MG63 (cell line): ENCODE results near the gene BANF1. TPM values are rescaled to one million over a fixed set of nuclear protein-coding genes. Genes with fewer than 3 reads are reported as not detected.

Experiments
- DNase-seq: peaks from one replicate; pipeline ENCODE4 v3.0.0-alpha.2; 2020
- H3K27me3 ChIP-seq: fragments of 250-450 bp; sonication (Bioruptor Pico); 2 replicates; pipeline ENCODE4 v1.5.1; 2020; ENCODE audit warnings: mild to moderate bottlenecking, moderate library complexity
- H3K36me3 ChIP-seq: fragments of 250-450 bp; sonication (Bioruptor Pico); 2 replicates; pipeline ENCODE4 v1.5.1; 2020; ENCODE audit warnings: mild to moderate bottlenecking, moderate library complexity
- H3K4me3 ChIP-seq: fragments of 250-450 bp; sonication (Bioruptor Pico); 2 replicates; pipeline ENCODE4 v1.5.1; 2020; ENCODE audit warnings: mild to moderate bottlenecking, moderate library complexity
- H3K9me3 ChIP-seq: fragments of 250-450 bp; sonication (Bioruptor Pico); 2 replicates; pipeline ENCODE4 v1.5.1; 2020; ENCODE audit warnings: mild to moderate bottlenecking, moderate library complexity
- total RNA-seq: library from RNA; depleted of rRNA; stranded (reverse); fragments of >200 nt; shearing (Covaris generic); gene quantifications from 2 replicates; pipeline ENCODE4 v1.2.3, GENCODE V29; 2014; ENCODE audit warnings: low replicate concordance; rRNA removed

The BANF1 gene, protein sequence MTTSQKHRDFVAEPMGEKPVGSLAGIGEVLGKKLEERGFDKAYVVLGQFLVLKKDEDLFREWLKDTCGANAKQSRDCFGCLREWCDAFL
- total RNA-seq, result 329 and 468 TPM in 2 replicates

DNA sequence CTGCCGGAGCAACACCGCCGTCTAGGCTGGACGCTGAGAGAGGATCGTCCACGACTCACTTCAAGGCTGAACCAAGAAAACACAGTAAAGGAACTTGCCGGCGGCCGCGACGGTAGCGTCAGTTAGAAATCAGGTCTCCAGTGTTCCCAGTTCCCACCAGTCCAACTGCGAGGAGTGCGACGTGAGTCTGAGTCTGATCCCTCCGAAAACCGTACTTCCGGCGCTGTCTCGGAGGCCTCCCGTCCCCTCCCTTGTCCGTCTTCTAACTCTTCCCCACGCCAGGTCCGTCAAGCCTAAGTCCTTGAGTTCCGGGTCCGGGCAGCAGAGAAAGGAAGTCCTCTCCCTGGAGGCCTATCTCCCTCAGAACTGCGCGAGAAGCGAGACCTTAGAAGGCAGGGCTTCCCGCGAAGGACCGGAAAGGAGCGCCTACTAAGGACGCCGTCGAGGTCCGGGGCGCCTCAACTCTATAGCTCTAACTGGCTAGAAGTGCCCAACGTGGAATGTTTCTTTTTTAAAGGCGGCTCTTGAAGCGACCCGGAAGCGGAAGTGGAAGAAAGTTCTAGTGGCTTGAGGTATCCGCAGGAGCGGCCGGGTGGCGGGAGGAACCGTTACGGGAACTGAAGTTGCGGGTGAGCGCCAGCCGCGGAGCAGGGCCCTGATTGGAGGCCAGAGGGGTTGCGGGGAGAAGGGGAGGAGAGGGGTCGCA, at the start of gene BANF1, which contains the start of gene EIF1AD:
BANF1 (plus strand) TSS at position 562 of the 706 bp plus-strand sequence. CDS start 748 bp downstream, outside the sequence.
EIF1AD (minus strand) TSS at position 216 of the 706 bp plus-strand sequence. CDS start 1,768 bp downstream, outside the sequence.
- peak; percentile 97 for DNase-seq
- H3K36me3 ChIP-seq, result peaks cover 69% of the 10 kb centered on the region
- H3K4me3 ChIP-seq, result peak within 1 kb of the TSS; percentile 90
- H3K9me3 ChIP-seq, result no peaks in the 10 kb centered on the region
- no peaks in the 10 kb centered on the region for H3K27me3 ChIP-seq

DNA sequence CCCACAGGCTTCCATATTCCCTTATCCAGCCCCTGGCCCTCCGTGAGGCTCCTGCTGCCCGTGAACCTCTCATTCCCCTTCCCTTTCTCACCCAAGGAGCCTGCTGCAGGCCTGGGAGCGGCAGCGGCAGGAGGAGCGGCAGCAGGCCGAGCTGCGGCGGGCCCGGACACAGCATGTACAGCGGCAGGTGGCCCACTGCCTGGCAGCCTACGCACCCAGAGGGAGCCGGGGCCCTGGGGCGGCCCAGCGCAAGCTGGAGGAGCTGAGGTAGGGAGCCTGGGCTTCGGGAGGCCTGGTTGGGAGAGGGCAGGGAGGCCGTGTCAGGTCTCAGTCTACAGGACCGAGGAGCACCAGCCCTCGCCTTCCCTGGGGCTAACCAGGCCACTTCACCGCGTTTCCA, 48.8 kb upstream of the BANF1 start:
- Histone ChIP-seq H3K36me3 (no peaks in the 10 kb centered on the region), H3K4me3 (no peak overlapping the region), H3K9me3 (no peaks in the 10 kb centered on the region), H3K27me3 (no peaks in the 10 kb centered on the region)
- DNase-seq, result no peak

DNA sequence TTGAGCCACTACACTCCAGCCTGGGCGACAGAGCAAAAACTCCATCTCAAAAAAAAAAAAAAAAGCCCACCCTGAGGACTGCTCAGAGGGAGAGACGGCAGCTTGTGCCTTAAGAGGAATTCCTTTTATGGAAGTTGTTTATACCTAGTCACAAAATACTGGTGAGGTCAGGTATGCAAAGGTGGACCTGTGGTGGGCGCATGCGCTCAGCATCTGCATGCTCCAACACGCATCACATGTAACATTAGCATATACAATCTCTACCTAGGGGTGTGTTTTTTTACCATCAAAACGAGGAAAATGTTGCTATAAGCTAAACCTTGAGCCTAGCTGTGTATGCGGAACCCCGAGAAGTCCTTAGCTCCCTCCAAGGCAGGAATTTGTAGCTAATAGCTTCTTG, 47.5 kb upstream of the BANF1 start:
- no peak for DNase-seq
- H3K27me3 ChIP-seq, result no peaks in the 10 kb centered on the region
- H3K9me3 ChIP-seq, result no peaks in the 10 kb centered on the region
- H3K4me3 ChIP-seq, result no peak overlapping the region
- H3K36me3 ChIP-seq, result no peaks in the 10 kb centered on the region

DNA sequence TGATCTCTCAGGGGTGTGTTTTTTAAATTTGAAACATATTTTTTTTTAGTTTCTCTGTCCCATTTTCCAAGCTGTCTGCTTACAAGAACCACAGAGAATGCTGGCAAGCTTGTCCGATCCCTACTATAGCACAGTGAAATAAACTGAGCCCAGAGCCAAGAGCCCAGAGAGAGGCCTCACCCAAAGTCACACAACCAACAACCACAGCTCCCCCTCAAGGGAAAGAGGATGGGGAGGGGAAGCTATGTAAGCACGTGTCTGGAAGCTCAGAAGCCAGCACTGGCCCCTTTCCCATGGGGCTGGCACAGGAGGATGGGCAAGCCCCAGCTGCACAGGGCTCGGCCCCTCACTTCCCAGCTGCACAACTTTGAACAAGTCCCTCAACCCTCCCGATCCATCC, 44.0 kb upstream of the BANF1 start:
- Histone ChIP-seq H3K4me3 (no peak overlapping the region), H3K36me3 (peaks cover 5% of the 10 kb centered on the region), H3K9me3 (no peaks in the 10 kb centered on the region), H3K27me3 (no peaks in the 10 kb centered on the region)
- DNase-seq, result no peak

DNA sequence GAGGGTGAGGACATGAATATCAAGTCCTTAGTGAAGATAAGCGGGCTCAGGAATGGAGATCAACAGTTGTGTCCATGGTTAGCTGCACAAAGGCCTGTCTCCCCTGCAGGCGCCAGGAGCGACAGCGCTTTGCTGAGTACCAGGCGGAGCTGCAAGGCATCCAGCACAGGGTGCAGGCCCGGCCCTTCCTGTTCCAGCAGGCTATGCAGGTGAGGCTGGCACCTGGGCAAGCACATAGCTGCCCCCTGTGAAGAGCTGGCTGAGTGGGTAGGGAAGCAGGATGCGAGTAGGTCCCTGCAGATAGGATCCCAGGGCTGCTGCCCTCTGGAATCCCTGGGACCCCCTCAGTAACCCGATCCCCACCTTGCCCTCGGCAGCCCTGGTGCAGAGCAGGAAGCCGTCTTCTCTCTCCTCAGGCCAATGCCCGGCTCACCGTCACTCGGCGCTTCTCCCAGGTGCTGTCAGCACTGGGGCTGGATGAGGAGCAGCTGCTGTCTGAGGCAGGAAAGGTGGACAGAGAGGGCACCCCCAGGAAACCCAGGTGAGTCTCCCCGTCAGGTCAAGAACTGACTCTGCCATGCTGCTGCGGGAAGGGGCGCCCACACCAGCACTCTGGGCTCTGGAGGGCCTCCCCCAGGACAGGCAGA, 43.4 kb upstream of the BANF1 start:
- Histone ChIP-seq H3K9me3 (no peaks in the 10 kb centered on the region), H3K4me3 (no peak overlapping the region), H3K27me3 (no peaks in the 10 kb centered on the region), H3K36me3 (peaks cover 11% of the 10 kb centered on the region)
- no peak for DNase-seq

DNA sequence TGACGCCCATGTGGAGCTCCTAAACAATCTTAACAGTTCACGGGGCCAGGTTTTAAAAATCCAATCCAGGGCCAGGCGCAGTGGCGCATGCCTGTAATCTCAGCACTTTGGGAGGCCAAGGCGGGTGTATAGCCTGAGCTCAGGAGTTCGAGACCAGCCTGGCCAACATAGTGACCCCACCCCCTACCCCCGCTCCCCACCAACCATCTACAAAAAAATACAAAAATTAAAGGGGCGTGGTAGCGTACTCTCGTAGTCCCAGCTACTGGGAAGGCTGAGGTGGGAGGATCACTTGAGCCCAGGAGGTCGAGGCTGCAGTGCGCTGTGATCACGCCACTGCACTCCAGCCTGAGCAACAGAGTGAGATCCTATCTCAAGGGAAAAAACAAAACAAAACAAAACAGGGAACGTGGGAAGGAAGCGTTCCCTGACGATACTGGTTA, 41.5 kb upstream of the BANF1 start:
- H3K4me3 ChIP-seq, result peak overlapping the region; percentile 87
- H3K27me3 ChIP-seq, result no peaks in the 10 kb centered on the region
- DNase-seq, result no peak
- no peaks in the 10 kb centered on the region for H3K9me3 ChIP-seq
- peaks cover 30% of the 10 kb centered on the region for H3K36me3 ChIP-seq

DNA sequence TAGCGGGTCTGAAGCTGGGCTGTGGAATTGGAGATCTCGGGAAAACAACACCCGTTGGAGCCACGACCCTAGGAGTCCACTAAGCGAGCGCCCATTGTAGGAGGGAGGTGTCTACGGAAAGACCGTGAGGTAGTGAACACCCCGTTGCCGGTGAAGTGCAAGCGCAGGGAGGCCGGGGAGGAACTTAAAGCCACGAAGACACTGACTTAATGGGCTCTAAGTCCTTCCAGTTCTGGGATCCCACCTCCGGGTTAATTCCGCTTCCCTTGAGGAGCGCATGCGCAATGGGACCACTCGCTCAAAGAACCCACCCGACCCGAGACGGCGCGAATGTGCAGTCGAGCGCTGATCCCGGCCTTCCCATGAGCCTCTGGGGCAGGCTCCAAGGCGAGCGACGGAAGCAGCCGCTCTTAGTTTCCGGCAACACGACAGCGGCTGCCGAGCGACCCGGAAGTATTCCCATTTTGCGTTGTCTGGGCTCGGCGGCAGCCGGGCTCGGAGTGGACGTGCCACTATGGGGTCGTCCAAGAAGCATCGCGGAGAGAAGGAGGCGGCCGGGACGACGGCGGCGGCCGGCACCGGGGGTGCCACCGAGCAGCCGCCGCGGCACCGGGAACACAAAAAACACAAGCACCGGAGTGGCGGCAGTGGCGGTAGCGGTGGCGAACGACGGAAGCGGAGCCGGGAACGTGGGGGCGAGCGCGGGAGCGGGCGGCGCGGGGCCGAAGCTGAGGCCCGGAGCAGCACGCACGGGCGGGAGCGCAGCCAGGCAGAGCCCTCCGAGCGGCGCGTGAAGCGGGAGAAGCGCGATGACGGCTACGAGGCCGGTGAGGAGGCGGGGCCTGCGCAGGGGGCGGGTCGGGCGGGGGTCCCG, 40.8 kb upstream of the BANF1 start, which contains the start of gene SART1:
SART1 (plus strand) TSS at position 468 of the 874 bp plus-strand sequence; CDS start at position 515, 47 bp downstream.
- H3K4me3 ChIP-seq, result peak within 1 kb of the TSS; percentile 87
- no peaks in the 10 kb centered on the region for H3K27me3 ChIP-seq
- peak; percentile 98 for DNase-seq
- H3K36me3 ChIP-seq, result peaks cover 37% of the 10 kb centered on the region
- no peaks in the 10 kb centered on the region for H3K9me3 ChIP-seq

DNA sequence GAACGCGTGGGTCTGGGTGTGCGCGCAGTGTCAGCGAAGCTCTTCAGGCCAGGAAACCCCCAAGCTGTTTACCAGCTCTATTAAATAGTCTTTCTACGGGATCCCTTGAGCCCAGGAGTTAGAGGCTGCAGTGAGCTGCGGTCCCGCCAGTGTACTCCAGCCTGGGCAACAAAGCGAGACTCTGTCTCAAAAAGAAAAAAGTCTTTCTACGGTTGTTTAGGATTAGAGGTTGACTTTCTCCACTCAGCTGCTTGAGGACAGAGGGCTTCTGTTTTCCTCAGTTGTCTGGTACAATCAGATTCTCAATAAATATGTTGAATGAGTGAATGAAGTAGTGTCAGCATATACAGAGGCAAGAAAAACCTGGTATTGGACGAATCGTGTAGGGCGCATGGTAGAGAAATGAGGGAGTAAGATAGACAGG, 40.1 kb upstream of the BANF1 start:
- DNase-seq, result no peak
- H3K36me3 ChIP-seq, result peaks cover 43% of the 10 kb centered on the region

DNA sequence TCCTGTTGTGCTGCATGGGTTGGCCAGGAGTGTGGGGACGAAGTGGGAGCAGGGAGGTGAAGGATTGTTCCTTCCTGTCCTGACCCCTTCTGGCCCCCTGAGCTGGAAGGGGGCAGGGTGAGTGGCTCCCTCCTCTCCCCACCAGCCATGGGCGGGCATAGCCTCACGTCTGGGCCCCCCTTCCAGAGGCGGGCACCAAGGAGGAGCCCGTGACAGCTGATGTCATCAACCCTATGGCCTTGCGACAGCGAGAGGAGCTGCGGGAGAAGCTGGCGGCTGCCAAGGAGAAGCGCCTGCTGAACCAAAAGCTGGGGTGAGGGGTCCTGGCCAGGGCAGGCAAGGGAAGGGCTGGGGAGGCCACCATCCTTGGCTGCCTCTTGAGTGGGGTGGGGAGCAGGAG, 37.4 kb upstream of the BANF1 start:
- Histone ChIP-seq H3K36me3 (peaks cover 60% of the 10 kb centered on the region), H3K27me3 (no peaks in the 10 kb centered on the region), H3K9me3 (no peaks in the 10 kb centered on the region), H3K4me3 (no peak overlapping the region)
- no peak for DNase-seq

More for the DNA sequence above, 40.1 kb upstream of the BANF1 start:
- Histone ChIP-seq H3K9me3 (no peaks in the 10 kb centered on the region), H3K27me3 (no peaks in the 10 kb centered on the region), H3K4me3 (peak overlapping the region; percentile 87)

DNA sequence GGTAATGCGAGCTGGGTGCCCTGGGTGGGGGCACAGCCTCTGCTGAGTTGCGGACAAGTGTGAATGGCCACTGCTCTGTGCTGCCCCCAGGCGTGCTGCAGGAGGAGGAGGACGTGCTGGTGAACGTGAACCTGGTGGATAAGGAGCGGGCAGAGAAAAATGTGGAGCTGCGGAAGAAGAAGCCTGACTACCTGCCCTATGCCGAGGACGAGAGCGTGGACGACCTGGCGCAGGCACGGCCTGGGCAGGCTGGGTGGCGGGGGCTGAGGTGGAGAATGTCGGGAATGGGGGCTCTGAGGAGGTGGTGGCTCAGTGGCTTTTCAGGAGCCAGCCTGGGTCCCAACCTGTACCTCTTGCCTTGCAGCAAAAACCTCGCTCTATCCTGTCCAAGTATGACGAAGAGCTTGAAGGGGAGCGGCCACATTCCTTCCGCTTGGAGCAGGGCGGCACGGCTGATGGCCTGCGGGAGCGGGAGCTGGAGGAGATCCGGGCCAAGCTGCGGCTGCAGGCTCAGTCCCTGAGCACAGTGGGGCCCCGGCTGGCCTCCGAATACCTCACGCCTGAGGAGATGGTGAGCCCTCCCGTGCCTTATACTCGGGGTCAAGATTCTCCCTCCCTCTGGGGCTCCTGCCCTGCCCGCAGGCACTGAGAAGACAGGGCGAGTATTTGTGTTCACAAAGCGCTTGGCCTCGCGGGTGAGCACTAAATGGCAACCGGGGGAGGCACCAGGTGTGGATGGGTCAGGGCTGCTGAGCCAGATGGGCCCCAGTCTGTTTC, 36.1 kb upstream of the BANF1 start:
- Histone ChIP-seq H3K4me3 (no peak overlapping the region), H3K9me3 (no peaks in the 10 kb centered on the region), H3K36me3 (peaks cover 60% of the 10 kb centered on the region), H3K27me3 (no peaks in the 10 kb centered on the region)
- DNase-seq, result no peak

DNA sequence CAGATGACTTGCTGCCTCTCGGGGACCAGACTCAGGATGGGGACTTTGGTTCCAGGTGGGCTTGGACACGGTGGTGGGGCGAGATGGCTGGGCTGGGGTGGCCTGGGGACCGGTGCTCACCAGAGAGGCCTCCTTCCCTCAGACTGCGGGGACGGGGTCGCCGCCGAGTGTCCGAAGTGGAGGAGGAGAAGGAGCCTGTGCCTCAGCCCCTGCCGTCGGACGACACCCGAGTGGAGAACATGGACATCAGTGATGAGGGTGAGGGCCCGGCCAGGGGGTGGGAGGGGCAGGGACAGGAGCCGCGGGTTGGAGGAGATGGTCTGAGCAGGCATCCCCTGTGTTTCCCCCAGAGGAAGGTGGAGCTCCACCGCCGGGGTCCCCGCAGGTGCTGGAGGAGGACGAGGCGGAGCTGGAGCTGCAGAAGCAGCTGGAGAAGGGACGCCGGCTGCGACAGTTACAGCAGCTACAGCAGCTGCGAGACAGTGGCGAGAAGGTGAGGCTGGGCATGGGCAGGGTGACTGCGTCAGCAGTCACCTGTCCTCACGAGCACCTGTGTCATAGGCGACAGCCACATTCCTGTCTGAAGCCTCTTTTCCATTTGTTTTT, 34.9 kb upstream of the BANF1 start:
- Histone ChIP-seq H3K36me3 (peaks cover 63% of the 10 kb centered on the region), H3K4me3 (no peak overlapping the region), H3K27me3 (no peaks in the 10 kb centered on the region), H3K9me3 (no peaks in the 10 kb centered on the region)
- DNase-seq, result no peak

DNA sequence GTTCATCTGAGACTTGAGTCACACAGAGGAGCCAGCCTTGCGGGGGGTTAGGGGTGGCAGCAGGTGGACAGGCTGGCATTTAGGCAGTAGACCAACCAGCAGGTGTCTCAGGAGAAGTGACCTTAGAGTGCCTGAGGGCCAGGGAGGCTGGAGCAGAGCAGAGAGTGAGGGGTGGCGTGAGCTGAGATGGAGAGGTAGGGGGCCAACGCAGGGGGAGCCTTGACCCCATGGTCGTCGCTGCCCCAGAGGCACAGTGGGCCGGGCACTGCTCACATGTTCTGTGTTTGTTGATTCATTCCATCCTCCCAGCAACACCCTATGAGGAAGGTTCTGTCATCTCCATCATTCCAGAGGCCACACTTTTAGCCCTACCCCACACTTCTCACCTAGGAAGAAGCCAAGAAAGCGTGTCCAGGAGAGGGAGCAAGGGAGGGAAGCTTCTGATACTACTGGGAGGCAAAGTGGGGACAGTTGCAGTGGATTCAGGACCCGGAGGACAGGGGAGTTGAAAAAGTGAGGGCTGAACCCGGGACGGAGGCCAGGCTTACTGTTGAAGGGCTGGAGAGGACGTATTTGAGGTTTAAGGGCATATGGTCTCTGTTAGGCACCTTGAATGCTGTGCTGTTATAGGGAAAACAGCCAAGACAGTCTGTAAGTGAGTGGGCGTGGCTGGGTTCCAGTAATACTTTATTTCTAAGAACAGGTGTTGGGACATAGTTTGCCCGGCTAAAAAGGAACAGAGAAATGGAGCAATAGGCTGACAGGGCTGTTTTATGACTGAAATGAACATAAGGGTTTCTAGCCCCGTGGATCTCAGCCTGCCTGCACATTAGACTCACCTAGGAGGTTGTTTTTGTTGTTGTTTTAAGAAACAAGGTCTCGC, 33.5 kb upstream of the BANF1 start:
- peaks cover 58% of the 10 kb centered on the region for H3K36me3 ChIP-seq
- no peaks in the 10 kb centered on the region for H3K9me3 ChIP-seq
- DNase-seq, result no peak
- H3K4me3 ChIP-seq, result no peak overlapping the region
- H3K27me3 ChIP-seq, result no peaks in the 10 kb centered on the region

DNA sequence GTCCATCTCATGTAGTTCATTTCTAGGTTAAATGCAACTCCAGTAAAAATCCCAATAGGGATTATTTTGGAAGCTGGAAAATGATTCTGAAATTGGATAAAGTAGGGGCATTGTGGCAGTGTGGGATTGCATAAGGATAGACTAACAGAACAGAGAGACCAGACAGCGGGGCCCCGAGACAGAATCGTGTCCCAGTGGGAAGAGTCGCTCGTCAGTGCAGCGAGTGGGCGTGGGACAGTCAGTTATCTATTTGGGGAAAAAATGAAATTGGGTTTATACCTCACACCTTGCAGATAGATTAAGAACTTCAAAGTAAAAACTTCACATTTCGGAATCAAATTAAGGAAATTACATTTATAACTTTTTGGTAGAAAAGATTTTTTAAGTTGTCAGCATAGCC, 30.2 kb upstream of the BANF1 start:
- Histone ChIP-seq H3K4me3 (no peak overlapping the region), H3K36me3 (peaks cover 28% of the 10 kb centered on the region), H3K9me3 (no peaks in the 10 kb centered on the region), H3K27me3 (no peaks in the 10 kb centered on the region)
- no peak for DNase-seq

DNA sequence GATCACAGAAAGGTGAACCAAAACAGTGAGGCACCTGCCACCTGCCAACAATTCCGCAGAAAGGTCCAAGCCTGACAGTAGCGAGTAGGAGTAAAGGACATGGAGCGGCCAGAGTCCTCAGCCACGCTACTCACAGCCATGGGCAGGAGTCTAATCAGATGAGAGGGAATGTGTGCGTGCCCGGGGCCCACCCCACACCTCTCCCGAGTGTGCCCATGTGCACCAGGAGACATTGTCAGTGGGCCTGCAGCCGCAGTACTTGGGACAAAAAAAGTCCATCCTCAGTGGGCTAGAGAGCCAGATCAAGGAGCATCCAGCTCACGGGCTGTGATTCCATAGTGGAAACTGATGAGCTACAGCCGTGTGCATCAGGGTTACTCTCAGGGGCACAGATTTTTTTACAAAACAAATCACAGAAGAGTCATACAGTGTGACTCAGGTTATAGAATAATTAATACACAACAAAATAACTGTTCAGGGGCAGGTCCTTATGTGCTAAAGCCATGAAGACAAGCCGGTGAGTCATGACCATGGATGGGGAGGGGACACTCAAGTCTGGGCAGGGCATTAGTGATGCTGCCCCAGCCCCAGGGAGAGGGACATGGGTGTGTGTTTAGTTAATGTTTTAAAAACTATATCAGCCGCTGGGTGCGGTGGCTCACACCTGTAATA, 28.7 kb upstream of the BANF1 start:
- peaks cover 29% of the 10 kb centered on the region for H3K36me3 ChIP-seq

More for the DNA sequence above, 28.7 kb upstream of the BANF1 start:
- Histone ChIP-seq H3K9me3 (no peaks in the 10 kb centered on the region), H3K27me3 (no peaks in the 10 kb centered on the region), H3K4me3 (no peak overlapping the region)
- DNase-seq, result peak; percentile 48
